Measurements from ENCODE around the gene CBX1.
"Not testable (repeated sequence)": the region's sequence is repeated elsewhere in the genome, so short reads cannot be mapped to it uniquely, and the experiment has no call there.

The CBX1 gene

GRCh38 chr17:48051706-48052486 is 49.4 kb downstream of the CBX1 start:
- peak; percentile 48 for DNase-seq (ENCODE audit: low spot score)

- no peak for DNase-seq (ENCODE audit: low spot score)
Observed at GRCh38 chr17:48051283-48051682, 50.0 kb downstream of the CBX1 start.

GRCh38 chr17:48048384-48049126 is 52.7 kb downstream of the CBX1 start:
- peak; percentile 80 for DNase-seq (ENCODE audit: low spot score)

- DNase-seq (ENCODE audit: low spot score) = peak; percentile 100
Observed at GRCh38 chr17:48047741-48048383, 53.4 kb downstream of the CBX1 start, which contains the start of gene NFE2L1. Gene NFE2L1, plus strand, starts transcription at chr17:48048359. Its CDS starts 2,760 bp downstream, at chr17:48051119.

- DNase-seq (ENCODE audit: low spot score) = no peak
Observed at GRCh38 chr17:48047113-48047740, 54.1 kb downstream of the CBX1 start.

GRCh38 chr17:48046296-48046695 is 55.0 kb downstream of the CBX1 start:
- no peak for DNase-seq (ENCODE audit: low spot score)

- DNase-seq (ENCODE audit: low spot score) = no peak
Observed at GRCh38 chr17:48045316-48046001, 55.8 kb downstream of the CBX1 start.

GRCh38 chr17:48044851-48045250 is 56.4 kb downstream of the CBX1 start:
- no peak for DNase-seq (ENCODE audit: low spot score)

- DNase-seq (ENCODE audit: low spot score) = no peak
Observed at GRCh38 chr17:48043176-48043575, 58.1 kb downstream of the CBX1 start.

- DNase-seq (ENCODE audit: low spot score) = no peak
Observed at GRCh38 chr17:48038687-48039086, 62.6 kb downstream of the CBX1 start.

GRCh38 chr17:48037838-48038323 is 63.4 kb downstream of the CBX1 start:
- DNase-seq (ENCODE audit: low spot score) = no peak

- no peak for DNase-seq (ENCODE audit: low spot score)
Observed at GRCh38 chr17:48037036-48037837, 64.0 kb downstream of the CBX1 start, which contains the start of gene COPZ2. Gene COPZ2, minus strand, starts transcription at chr17:48037797. Its CDS starts 20 bp downstream, at chr17:48037777.

- no peak for DNase-seq (ENCODE audit: low spot score)
Observed at GRCh38 chr17:48036693-48037035, 64.6 kb downstream of the CBX1 start.

- DNase-seq (ENCODE audit: low spot score) = not testable (repeated sequence)
Observed at GRCh38 chr17:48034734-48035133, 66.5 kb downstream of the CBX1 start.

- DNase-seq (ENCODE audit: low spot score) = no peak
Observed at GRCh38 chr17:48031966-48032365, 69.3 kb downstream of the CBX1 start.

- DNase-seq (ENCODE audit: low spot score) = no peak
Observed at GRCh38 chr17:48030531-48030930, 70.7 kb downstream of the CBX1 start.

- no peak for DNase-seq (ENCODE audit: low spot score)
Observed at GRCh38 chr17:48028736-48029135, 72.5 kb downstream of the CBX1 start.

GRCh38 chr17:48027322-48027981 is 73.8 kb downstream of the CBX1 start:
- no peak for DNase-seq (ENCODE audit: low spot score)

- DNase-seq (ENCODE audit: low spot score) = peak; percentile 84
Observed at GRCh38 chr17:48026502-48027321, 74.6 kb downstream of the CBX1 start.

All from cerebellar cortex (tissue), 1 donor.